ENCODE results near the gene PRKAG1.

The PRKAG1 gene

DNA sequence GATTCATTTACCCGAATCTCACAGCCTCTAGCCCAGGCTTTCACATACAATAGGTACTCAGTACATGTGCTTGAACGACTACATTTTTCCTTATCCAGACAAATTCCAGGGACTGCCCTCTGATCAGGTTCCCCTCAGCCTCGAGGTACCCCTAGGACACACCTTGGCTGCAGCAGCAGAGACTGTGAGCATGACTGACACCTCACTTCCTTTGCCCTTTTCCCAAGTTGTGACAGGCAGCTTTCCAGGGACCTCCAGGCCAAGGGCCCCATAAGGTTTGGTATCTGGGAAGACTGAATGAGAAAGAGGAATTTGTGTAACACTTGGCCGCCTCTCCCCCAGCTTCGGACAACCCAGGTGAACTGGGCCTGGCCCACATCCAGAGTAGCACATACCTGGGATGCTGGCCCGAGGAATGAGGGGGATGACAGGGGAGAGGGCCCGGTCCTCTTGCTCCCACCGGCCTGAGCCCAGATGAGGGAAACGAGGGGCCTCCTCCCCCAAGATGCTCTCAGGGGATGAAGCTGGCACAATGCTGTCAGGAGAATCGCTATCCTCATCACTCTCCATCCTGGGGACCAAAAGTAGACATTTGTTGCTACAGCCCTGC is 10.2 kb upstream of the PRKAG1 start:
- Mint-ChIP-seq H3K9me3 (no peaks in the 10 kb centered on the region), H3K27me3 (no peaks in the 10 kb centered on the region), H3K36me3 (ENCODE audit: low read depth) (peaks cover 93% of the 10 kb centered on the region), H3K27ac (peak overlapping the region; percentile 18), H3K4me3 (no peak overlapping the region), H3K4me1 (ENCODE audit: low read depth) (peaks cover 6% of the 10 kb centered on the region)
- DNase-seq, result no peak

DNA sequence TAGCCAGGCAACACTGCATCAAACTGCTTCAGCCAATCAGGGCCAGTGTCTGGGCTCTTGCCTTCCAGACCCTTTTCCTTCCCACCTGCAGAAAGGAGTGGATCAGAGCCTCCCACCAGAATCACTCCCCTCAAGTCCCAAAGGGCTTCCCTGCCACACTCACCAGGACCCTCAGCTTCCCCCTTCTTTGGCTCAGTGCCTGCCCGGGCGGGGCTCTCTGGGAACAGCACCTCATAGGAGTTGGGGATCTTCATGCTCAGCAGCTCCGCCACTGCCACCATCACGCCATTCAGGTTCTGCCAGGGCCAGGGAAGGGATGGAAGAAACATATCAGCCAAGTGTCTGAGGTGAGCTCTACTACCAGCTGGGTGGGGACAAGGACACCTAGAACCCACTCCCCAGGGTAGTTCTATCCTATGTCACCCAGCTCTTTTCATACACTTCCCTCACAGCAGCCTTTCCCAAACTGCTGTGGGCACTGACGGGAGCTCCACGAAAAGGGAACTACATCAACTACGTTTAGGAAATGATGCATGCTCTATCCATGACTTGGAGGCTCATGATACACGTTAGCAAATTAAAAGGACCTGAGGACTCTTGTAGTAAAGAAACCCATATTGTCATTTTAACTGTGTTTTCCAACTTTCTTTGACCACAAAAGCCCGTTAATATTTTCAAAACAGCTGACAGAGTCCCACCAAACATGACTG is 9.4 kb upstream of the PRKAG1 start:
- Mint-ChIP-seq H3K4me3 (no peak overlapping the region), H3K36me3 (ENCODE audit: low read depth) (peaks cover 94% of the 10 kb centered on the region)

DNA sequence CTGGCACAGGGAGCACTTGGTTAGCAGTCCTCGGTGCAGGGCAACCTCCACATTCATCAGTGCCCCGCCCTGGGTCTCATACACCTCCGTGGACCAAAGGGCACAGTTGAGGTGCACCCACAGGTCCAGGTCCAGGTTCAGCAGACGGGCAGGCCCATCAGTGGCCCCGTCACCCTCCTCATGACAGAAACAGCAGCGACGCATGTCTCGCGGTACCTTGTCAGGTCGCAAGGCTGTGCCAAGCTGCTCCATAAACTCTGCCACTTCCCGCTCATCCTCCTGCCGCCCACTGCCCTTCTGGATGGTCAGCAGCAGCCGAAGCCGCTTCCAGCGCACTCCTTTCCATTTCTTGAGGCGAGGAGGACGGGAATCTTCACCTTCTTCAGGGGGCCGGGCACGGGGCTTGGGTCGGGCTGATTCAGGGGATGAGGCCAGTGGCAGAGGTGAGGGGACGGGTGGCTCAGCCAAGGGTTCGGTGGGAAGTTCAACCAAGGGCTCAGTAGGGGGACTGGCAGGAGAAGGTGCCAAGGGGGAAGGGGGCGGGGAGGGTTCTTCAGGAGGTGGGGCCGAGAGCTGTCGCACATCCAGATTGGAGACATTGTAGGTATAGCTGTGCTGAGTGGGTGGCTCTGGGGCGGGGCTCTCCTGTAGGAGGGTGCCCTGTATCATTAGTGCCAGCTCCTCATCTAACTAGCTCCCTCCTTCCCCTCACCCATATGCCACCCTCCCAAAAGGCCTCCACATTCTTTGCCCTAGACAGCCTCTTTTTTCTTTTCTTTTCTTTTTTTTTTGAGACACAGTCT is 8.3 kb upstream of the PRKAG1 start:
- Mint-ChIP-seq H3K27me3 (no peaks in the 10 kb centered on the region), H3K4me3 (no peak overlapping the region), H3K36me3 (ENCODE audit: low read depth) (peaks cover 94% of the 10 kb centered on the region), H3K9me3 (no peaks in the 10 kb centered on the region), H3K27ac (no peak overlapping the region), H3K4me1 (ENCODE audit: low read depth) (peaks cover 6% of the 10 kb centered on the region)
- no peak for DNase-seq

More for the DNA sequence above, 9.4 kb upstream of the PRKAG1 start:
- Mint-ChIP-seq H3K4me1 (ENCODE audit: low read depth) (peaks cover 6% of the 10 kb centered on the region), H3K27me3 (no peaks in the 10 kb centered on the region), H3K9me3 (no peaks in the 10 kb centered on the region), H3K27ac (peak overlapping the region; percentile 44)
- DNase-seq, result no peak

DNA sequence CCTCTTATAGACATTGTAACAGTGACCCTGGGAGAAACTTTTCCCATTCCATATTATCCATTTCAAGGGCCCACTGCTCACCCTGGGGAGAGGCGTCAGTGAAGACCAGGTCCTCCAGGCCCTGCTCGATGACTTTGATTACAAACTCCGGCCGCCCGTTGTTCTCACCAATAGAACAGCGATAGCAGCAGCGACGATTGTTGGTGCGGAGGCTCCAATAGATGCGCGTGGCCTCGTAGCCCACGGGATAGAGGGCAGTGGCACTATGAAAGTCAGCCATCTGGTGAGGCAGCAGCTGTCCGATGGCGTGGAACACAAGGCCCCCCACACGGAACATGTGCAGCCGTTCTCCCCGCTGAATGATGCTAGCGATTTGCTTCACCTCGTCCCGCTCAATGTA is 7.5 kb upstream of the PRKAG1 start:
- peaks cover 6% of the 10 kb centered on the region for H3K4me1 Mint-ChIP-seq (ENCODE audit: low read depth)
- H3K36me3 Mint-ChIP-seq (ENCODE audit: low read depth), result peaks cover 94% of the 10 kb centered on the region
- H3K27ac Mint-ChIP-seq, result peak overlapping the region; percentile 65
- no peak for DNase-seq
- H3K27me3 Mint-ChIP-seq, result no peaks in the 10 kb centered on the region
- H3K9me3 Mint-ChIP-seq, result no peaks in the 10 kb centered on the region
- H3K4me3 Mint-ChIP-seq, result no peak overlapping the region

DNA sequence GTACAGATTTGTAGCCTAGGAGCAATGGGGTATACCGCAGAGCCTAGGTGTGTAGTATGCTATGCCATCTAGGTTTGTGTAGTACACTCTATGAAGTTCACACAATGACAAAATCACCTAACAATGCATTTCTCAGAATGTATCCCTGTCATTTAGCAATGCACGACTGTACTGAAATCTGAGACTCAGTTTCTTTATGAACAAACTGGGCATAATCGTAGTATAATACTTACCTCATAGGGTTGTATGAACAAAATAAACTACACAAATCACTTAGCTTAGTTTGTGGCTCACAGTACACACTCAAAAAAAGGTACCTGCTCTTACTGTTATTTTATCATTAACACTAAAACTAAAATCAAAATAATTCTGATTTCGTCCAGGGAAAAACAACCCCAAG is 6.9 kb upstream of the PRKAG1 start:
- DNase-seq, result no peak
- peaks cover 93% of the 10 kb centered on the region for H3K36me3 Mint-ChIP-seq (ENCODE audit: low read depth)
- H3K27ac Mint-ChIP-seq, result peak overlapping the region; percentile 65

DNA sequence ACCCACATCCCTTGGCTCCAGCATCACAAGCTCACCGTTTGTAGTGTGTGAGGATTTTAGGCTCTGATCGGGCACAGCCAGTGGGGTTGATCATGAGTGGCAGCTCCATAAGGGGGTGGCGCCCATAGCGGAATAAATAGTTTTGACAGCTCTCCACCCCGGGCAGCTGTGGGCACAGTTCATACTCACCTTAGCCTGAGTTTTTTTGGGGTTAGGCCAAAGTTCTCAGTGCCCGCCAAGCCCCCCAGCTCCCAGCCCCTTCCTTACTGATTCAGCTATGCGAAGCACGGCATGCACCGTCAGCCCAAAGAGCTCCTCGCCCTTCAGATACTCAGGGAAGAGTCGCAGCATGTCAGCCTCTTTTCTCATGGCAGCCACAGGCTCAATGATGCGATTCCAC is 6.0 kb upstream of the PRKAG1 start:
- Mint-ChIP-seq H3K36me3 (ENCODE audit: low read depth) (peaks cover 86% of the 10 kb centered on the region), H3K9me3 (no peaks in the 10 kb centered on the region), H3K27ac (no peak overlapping the region), H3K27me3 (no peaks in the 10 kb centered on the region), H3K4me3 (no peak overlapping the region), H3K4me1 (ENCODE audit: low read depth) (peaks cover 11% of the 10 kb centered on the region)
- DNase-seq, result no peak

More for the DNA sequence above, 6.9 kb upstream of the PRKAG1 start:
- Mint-ChIP-seq H3K4me3 (no peak overlapping the region), H3K9me3 (no peaks in the 10 kb centered on the region), H3K4me1 (ENCODE audit: low read depth) (peaks cover 6% of the 10 kb centered on the region), H3K27me3 (no peaks in the 10 kb centered on the region)

DNA sequence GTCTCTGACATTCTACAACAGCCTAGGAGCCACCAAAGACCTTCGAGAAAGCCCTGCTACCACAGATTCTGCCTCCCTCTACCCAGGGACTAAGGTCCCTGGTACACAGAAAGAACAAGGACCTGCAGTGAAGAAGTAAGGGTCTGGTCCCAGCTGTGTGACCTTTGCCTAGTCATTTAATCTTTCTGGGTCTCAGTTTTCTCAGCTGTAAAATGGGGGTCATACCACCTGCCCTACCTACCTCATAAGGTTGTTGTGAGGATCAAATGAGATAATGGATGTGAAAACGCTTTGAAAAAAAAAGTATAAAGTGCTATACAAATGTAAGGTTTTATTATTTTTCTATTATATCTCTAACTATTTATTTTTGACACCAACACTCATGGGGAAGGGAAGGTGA is 5.2 kb upstream of the PRKAG1 start:
- H3K4me3 Mint-ChIP-seq, result no peak overlapping the region
- no peak overlapping the region for H3K27ac Mint-ChIP-seq
- no peak for DNase-seq
- no peaks in the 10 kb centered on the region for H3K27me3 Mint-ChIP-seq
- H3K4me1 Mint-ChIP-seq (ENCODE audit: low read depth), result peaks cover 17% of the 10 kb centered on the region
- peaks cover 81% of the 10 kb centered on the region for H3K36me3 Mint-ChIP-seq (ENCODE audit: low read depth)
- no peaks in the 10 kb centered on the region for H3K9me3 Mint-ChIP-seq

DNA sequence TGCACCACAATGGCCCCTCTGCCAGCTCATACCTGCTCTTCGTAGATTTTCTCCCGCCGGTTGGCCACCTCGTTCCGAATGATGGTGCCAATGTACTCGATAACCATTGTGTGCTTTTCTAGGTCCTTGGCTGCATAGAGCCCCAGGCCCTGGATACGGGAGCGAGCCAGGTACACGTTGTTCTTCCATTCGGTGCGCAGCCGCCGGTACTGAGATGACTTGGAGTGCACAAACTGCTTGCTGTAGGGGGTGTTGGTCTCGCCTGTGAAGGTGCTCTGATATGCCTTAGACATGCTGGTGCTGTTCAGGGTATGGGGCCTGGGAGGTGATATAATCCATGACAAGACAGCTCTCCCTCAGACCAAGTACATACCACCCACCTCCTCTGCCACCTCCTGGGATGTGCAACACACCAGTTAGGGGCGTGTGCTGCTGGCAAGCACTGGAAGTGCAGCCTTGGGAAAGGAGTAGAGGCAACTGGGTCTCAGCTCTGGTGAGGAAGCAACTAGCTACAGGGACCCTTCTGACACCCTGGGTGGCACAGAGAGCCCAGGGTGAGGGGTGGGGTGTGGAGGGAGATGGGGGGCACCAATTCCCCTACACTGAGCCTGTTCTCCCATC is 4.1 kb upstream of the PRKAG1 start:
- H3K36me3 Mint-ChIP-seq (ENCODE audit: low read depth), result peaks cover 80% of the 10 kb centered on the region
- H3K4me3 Mint-ChIP-seq, result no peak overlapping the region
- H3K4me1 Mint-ChIP-seq (ENCODE audit: low read depth), result peaks cover 22% of the 10 kb centered on the region
- H3K27me3 Mint-ChIP-seq, result no peaks in the 10 kb centered on the region
- no peak for DNase-seq
- H3K9me3 Mint-ChIP-seq, result no peaks in the 10 kb centered on the region
- H3K27ac Mint-ChIP-seq, result peak overlapping the region; percentile 1

DNA sequence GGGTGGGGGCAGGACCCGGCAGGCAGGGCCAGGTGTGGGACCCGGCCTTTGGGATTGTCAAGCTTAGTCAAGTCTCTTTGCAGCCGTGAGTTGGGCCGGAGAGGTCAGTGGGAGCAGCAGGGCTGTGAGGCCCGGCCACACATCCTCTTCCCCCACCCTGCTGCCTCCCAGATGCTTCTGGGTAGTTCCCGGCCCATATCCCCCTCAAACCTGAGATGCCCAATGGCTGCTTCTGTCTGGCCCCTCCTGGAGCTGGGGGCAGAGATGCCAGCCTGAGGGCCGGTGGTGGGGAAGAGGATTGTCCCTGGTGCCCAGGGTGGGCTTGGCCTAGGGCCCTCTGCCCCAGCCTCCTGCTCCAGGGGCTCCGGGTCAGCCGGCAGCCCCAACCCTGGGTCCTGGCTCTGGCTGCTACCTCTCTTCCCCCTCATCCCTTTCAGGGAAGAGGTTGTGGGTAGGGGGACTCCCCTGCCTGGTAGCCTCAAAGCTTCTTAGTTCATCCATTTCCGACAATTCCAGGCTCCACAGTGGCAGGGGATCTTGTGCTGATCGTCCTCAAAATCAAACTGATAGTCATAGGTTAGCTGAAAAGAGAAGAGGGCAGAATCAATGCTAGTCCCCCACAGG is 2.8 kb upstream of the PRKAG1 start:
- DNase-seq, result no peak
- H3K4me1 Mint-ChIP-seq (ENCODE audit: low read depth), result peaks cover 35% of the 10 kb centered on the region
- no peaks in the 10 kb centered on the region for H3K27me3 Mint-ChIP-seq
- H3K27ac Mint-ChIP-seq, result peak overlapping the region; percentile 4
- no peaks in the 10 kb centered on the region for H3K9me3 Mint-ChIP-seq
- no peak overlapping the region for H3K4me3 Mint-ChIP-seq
- peaks cover 79% of the 10 kb centered on the region for H3K36me3 Mint-ChIP-seq (ENCODE audit: low read depth)

DNA sequence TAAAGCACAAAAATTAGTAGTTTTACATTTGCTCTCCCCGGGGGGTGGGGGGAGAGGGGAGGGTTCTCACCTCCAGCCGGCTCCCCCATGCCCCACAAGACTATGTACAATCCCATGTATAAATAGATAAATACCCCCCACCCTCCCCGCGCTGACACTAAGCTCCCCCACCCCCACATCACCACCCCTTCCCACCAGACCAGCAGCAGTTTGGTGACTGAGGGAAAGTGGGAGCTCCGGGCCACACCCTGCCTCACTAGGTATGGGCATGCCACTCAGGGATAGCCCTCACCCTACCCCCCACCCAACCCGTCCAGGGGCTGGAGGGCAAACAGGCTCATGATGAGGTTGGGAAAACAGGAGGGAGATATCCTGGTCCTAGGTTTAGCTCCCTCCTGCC is 1.9 kb upstream of the PRKAG1 start:
- Mint-ChIP-seq H3K9me3 (no peaks in the 10 kb centered on the region), H3K4me3 (no peak overlapping the region), H3K36me3 (ENCODE audit: low read depth) (peaks cover 79% of the 10 kb centered on the region), H3K27me3 (no peaks in the 10 kb centered on the region), H3K27ac (peak overlapping the region; percentile 45), H3K4me1 (ENCODE audit: low read depth) (peaks cover 36% of the 10 kb centered on the region)
- peak; percentile 25 for DNase-seq

DNA sequence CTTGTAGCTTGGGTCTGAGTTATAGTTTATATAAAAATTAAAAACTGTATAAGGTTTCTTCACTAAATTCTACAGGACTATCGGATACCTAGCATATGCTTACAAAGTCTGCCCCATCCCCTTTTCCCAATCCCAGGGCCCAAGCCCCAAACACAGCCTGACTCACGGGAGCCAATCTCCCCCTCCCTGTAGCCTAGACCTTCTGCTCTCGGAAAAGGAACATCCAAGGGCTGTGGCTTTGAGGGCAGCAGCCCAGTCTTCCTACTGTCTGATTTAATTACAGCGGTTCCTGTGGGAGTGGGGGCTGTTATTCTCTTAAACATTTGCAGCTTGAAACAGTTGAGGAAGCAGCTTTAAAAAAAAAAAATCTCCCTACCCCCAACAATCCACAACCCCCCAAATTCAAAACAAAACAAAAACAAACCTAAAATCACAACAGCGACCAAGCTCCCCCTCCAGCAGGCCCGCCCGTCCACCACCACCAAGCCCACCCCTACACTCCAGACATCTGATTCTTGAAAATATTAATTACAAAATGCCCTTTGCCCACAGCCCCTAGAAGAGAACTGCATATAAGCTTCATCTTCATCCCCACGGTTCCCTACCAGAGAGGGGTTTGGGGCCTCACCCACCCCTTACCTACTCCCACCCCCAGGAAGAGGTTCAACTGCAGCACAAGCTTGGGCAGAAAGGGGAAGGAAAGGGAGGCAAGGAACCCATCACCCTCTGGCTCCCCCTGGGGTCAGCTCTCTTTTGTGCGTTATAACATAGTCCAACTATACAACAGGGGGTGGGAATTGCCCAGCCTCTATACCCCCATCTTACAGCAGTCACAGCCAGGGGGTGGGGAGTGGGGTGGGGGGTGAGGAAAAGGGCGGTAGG is 1.1 kb upstream of the PRKAG1 start:
- H3K27ac Mint-ChIP-seq, result peak overlapping the region; percentile 97
- peaks cover 39% of the 10 kb centered on the region for H3K4me1 Mint-ChIP-seq (ENCODE audit: low read depth)
- peak overlapping the region; percentile 90 for H3K4me3 Mint-ChIP-seq
- H3K36me3 Mint-ChIP-seq (ENCODE audit: low read depth), result peaks cover 80% of the 10 kb centered on the region
- H3K9me3 Mint-ChIP-seq, result no peaks in the 10 kb centered on the region
- DNase-seq, result peak; percentile 40
- H3K27me3 Mint-ChIP-seq, result no peaks in the 10 kb centered on the region

DNA sequence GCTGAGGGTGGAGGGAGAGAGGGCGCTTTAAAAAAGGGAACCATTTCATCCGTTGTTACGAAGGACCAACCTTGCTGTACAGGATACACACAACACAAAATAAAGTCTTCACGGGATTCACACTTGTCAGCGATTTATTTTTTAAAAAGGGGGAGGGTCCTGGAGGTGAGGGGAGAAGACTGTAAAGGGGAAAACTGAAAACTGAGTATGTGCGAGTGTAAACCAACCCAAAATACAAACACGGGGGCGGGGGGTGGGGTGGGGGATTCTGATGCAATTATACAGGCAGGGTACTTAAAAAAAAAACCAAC is 499 bp upstream of the PRKAG1 start:
- Mint-ChIP-seq H3K4me1 (ENCODE audit: low read depth) (peaks cover 39% of the 10 kb centered on the region), H3K4me3 (peak overlapping the region; percentile 90), H3K27ac (peak overlapping the region; percentile 97), H3K27me3 (no peaks in the 10 kb centered on the region), H3K9me3 (no peaks in the 10 kb centered on the region), H3K36me3 (ENCODE audit: low read depth) (peaks cover 75% of the 10 kb centered on the region)
- no peak for DNase-seq

DNA sequence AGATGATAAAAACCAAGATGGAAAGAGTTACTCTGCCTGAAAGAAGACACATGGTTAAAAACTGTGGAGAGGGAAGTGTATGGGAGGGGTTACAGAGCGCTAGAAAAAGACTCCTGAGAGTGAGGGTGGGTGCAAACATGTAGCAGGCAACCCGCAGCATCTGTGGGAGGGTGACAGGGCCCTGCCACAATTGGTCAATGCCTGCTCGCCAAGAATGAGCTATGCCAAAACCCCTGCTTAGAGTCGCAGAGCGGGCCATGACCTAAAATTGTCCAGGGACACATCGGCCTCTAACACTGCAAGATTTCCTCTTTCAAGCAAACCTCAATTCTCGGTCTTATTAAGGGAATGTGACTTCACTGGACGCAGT is 700 bp downstream of the PRKAG1 start:
- H3K9me3 Mint-ChIP-seq, result no peaks in the 10 kb centered on the region
- no peaks in the 10 kb centered on the region for H3K27me3 Mint-ChIP-seq
- peaks cover 39% of the 10 kb centered on the region for H3K4me1 Mint-ChIP-seq (ENCODE audit: low read depth)
- peak overlapping the region; percentile 97 for H3K27ac Mint-ChIP-seq
- peaks cover 75% of the 10 kb centered on the region for H3K36me3 Mint-ChIP-seq (ENCODE audit: low read depth)
- peak; percentile 65 for DNase-seq
- H3K4me3 Mint-ChIP-seq, result peak overlapping the region; percentile 90

DNA sequence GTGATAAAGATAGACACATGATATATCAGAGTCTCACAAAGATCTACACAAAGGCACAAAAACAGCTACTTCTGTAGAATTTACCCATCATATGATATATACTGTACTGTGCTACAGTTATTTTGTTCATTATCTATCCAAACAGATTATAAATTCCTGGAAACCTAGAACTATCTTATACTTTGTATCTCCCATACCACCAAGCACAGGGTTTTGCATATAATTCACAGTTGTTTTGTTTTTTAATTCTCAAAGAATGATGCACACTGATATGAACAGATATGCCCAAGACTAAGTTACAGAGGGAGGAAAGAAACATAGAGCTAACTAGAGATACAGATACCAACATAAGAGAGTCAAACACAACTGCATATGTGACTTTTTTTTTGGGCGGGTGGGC is 3.4 kb downstream of the PRKAG1 start:
- Mint-ChIP-seq H3K4me3 (no peak overlapping the region), H3K9me3 (no peaks in the 10 kb centered on the region), H3K36me3 (ENCODE audit: low read depth) (peaks cover 80% of the 10 kb centered on the region), H3K27ac (no peak overlapping the region), H3K4me1 (ENCODE audit: low read depth) (peaks cover 39% of the 10 kb centered on the region), H3K27me3 (no peaks in the 10 kb centered on the region)
- no peak for DNase-seq

All from activated T-cell treated with anti-CD3 and anti-CD28 coated beads, Interleukin-2, amount 50 U/mL, for 24 hours (primary cell).